K562 (cell line): Measurements from ENCODE around the gene PPP1CA. TPM values are rescaled to one million over a fixed set of nuclear protein-coding genes. Genes with fewer than 3 reads are reported as not detected.

Experiments
- ATAC-seq: fragments of 200-7000 bp; cut with Tn5 transposase; 3 replicates; pipeline ENCODE4 v1.9.1; 2020; ENCODE audit warnings: moderate library complexity
- BruUV-seq: library from RNA; stranded (reverse); fragments of 400-500 nt; replicated peaks from 2 replicates; lab custom pipeline; 2021; lab: Mats Ljungman, UMichigan
- CTCF ChIA-PET: fragments of 300-600 bp; formaldehyde crosslinking; extraction: SDS; loops from one replicate; lab custom pipeline; 2021; ENCODE audit warnings: low intra/inter-chr PET ratio; lab: Yijun Ruan, JAX
- POLR2A ChIA-PET: fragments of 300-600, 350-650 bp; sonication (Branson Sonifier 250); formaldehyde crosslinking; extraction: SDS; loops from one replicate; lab custom pipeline; 2021; ENCODE audit warnings: antibody characterized with exemption, inconsistent platforms; lab: Yijun Ruan, JAX
- DNase-seq, 4 experiments: peaks; one replicate each; pipeline versions ENCODE4 v3.0.0 to v3.0.0-alpha.2; 2011 to 2018; ENCODE audit warnings: low spot score in 3 of 4, mixed read lengths in 3 of 4; ENCODE audit errors: extremely low read depth in 1 of 4
- FAIRE-seq: peaks from 2 replicates; lab custom pipeline; 2011; peaks lifted over from hg19 to GRCh38; lab: Jason Lieb, UNC
- H2AFZ ChIP-seq: 2 replicates; pipeline ENCODE4 v1.6.0; 2011; ENCODE audit warnings: low read depth, low read length, control low read depth, inconsistent platforms
- H3K27ac ChIP-seq: fragments of 200-600 bp; 3 replicates; pipeline ENCODE4 v1.8.0; 2011; ENCODE audit warnings: low read depth, mild to moderate bottlenecking, control low read depth, inconsistent platforms, low read length, moderate library complexity, mixed read lengths; ENCODE audit errors: extremely low read depth
- H3K27me3 ChIP-seq, 2 experiments: fragments of 300-600 bp in 1 of 2; 2 replicates in 1 of 2; 3 replicates in 1 of 2; pipeline versions ENCODE4 v1.6.0 to v1.8.0; 2011; ENCODE audit warnings: inconsistent platforms in 2 of 2, low read length in 2 of 2, mild to moderate bottlenecking in 1 of 2, mixed read lengths in 1 of 2, moderate library complexity in 1 of 2; ENCODE audit not compliant: control insufficient read depth in 2 of 2, insufficient read depth in 2 of 2
- H3K36me3 ChIP-seq: fragments of 300-600 bp; 3 replicates; pipeline ENCODE4 v1.8.0; 2011; ENCODE audit warnings: mild to moderate bottlenecking, low read length, inconsistent platforms; ENCODE audit not compliant: control insufficient read depth, insufficient read depth
- H3K4me1 ChIP-seq, 2 experiments: fragments of 200-600 bp in 1 of 2; replicated peaks in 1 of 2; 2 replicates in 1 of 2; 3 replicates in 1 of 2; pipeline versions ENCODE4 v1.5.1 to v1.8.0; 2011; ENCODE audit warnings: inconsistent platforms in 2 of 2, low read length in 2 of 2, mild to moderate bottlenecking in 1 of 2, mixed read lengths in 1 of 2, moderate library complexity in 1 of 2; ENCODE audit not compliant: control insufficient read depth in 2 of 2, insufficient read depth in 2 of 2
- H3K4me2 ChIP-seq: 2 replicates; pipeline ENCODE4 v1.6.1; 2011; ENCODE audit warnings: low read length, control low read depth, inconsistent platforms, mixed read lengths; ENCODE audit not compliant: insufficient read depth
- H3K4me3 ChIP-seq: fragments of 200-600 bp; sonication (generic), shearing (Covaris generic); 2 replicates; pipeline ENCODE4 v1.5.1; 2016; ENCODE audit warnings: control low read depth, inconsistent platforms
- H3K79me2 ChIP-seq: fragments of 200-600 bp; 3 replicates; pipeline ENCODE4 v1.8.0; 2011; ENCODE audit warnings: low read length, inconsistent platforms; ENCODE audit not compliant: control insufficient read depth, insufficient read depth
- H3K9ac ChIP-seq, 2 experiments: 2 replicates each; pipeline versions ENCODE4 v1.6.0 to v1.6.1; 2011; ENCODE audit warnings: low read depth in 2 of 2, low read length in 2 of 2, control low read depth in 1 of 2, inconsistent platforms in 1 of 2, mild to moderate bottlenecking in 1 of 2, mixed read lengths in 1 of 2; ENCODE audit not compliant: insufficient read depth in 1 of 2
- H3K9me1 ChIP-seq: one replicate; pipeline ENCODE4 v1.6.0; 2011; ENCODE audit warnings: inconsistent platforms, mild to moderate bottlenecking, low read length, moderate library complexity; ENCODE audit not compliant: control insufficient read depth, insufficient read depth
- H3K9me3 ChIP-seq: replicated peaks from 2 replicates; pipeline ENCODE4 v1.5.1; 2011; ENCODE audit warnings: low read depth, low read length, inconsistent platforms; ENCODE audit not compliant: control insufficient read depth, insufficient read depth
- H4K20me1 ChIP-seq: replicated peaks from 2 replicates; pipeline ENCODE4 v1.6.1; 2011; ENCODE audit warnings: low read length, inconsistent platforms, mixed read lengths; ENCODE audit not compliant: control insufficient read depth, insufficient read depth
- ARID2 ChIP-seq: fragments of 450-650 bp; IDR thresholded peaks from 2 replicates; pipeline ENCODE4 v1.6.1; 2017; ENCODE audit warnings: antibody characterized with exemption, mild to moderate bottlenecking
- LEF1 ChIP-seq: fragments of 450-650 bp; IDR thresholded peaks from 2 replicates; pipeline ENCODE4 v1.6.1; 2016; ENCODE audit warnings: mild to moderate bottlenecking
- NR3C1 ChIP-seq: sonication (generic); formaldehyde crosslinking; IDR thresholded peaks from 2 replicates; pipeline ENCODE4 v1.8.1; 2022; ENCODE audit warnings: missing genetic modification reagents
- POLR2A ChIP-seq: fragments of 450-650 bp; conservative IDR thresholded peaks from 2 replicates; pipeline ENCODE4 v1.6.1; 2016
- POLR2G ChIP-seq: fragments of 200-400 bp; formaldehyde crosslinking; IDR thresholded peaks from 2 replicates; pipeline ENCODE4 v1.6.1; 2017; ENCODE audit warnings: low read depth, mild to moderate bottlenecking, antibody characterized with exemption, low read length, moderate library complexity
- RBFOX2 ChIP-seq: fragments of 200-400 bp; formaldehyde crosslinking; IDR thresholded peaks from 2 replicates; pipeline ENCODE4 v1.6.1; 2017; ENCODE audit warnings: low read depth, mild to moderate bottlenecking, low read length, moderate library complexity
- TFAP4 ChIP-seq: sonication (generic); formaldehyde crosslinking; IDR thresholded peaks from 2 replicates; pipeline ENCODE4 v1.8.0; 2022; ENCODE audit warnings: missing genetic modification reagents, mild to moderate bottlenecking, moderate library complexity, borderline replicate concordance
- ZNF766 ChIP-seq: fragments of 200-800 bp; sonication (Bioruptor generic); conservative IDR thresholded peaks from 2 replicates; pipeline ENCODE4 v1.6.1; 2016; ENCODE audit warnings: missing genetic modification characterization, missing compliant biosample characterization
- WGBS: fragments of 100-300 bp; shearing (Covaris generic); methylation state at CpG from one replicate; pipeline ENCODE4 v1.1.6; 2016; ENCODE audit warnings: low coverage, mixed read lengths; ENCODE audit not compliant: insufficient coverage; ENCODE audit errors: missing lambda C conversion rate; 5-methylcytosine and 5-hydroxymethylcytosine counted together
- in situ Hi-C: fragments of 300-500 bp; cut with MboI; formaldehyde crosslinking; loops from 4 replicates; pipeline ENCODE4 v1.15.0; 2018; ENCODE audit warnings: inconsistent platforms, mixed read lengths
- intact Hi-C: fragments of 100-400 bp; cut with micrococcal nuclease; formaldehyde crosslinking; loops from 2 replicates; pipeline ENCODE4 v1.14.2; 2022
- polyA plus RNA-seq, 8 experiments: library from polyadenylated mRNA; depleted of rRNA in 4 of 8; stranded (reverse) in 5 of 8; unstranded in 3 of 8; fragments of >200 nt; fragmentation: Nextera tagmentation in 2 of 8; fragmentation: Illumina TruSeq in 1 of 8; extraction: Ambion mirVana in 2 of 8; extraction: Trizol in 1 of 8; gene quantifications; 2 replicates each; pipeline versions ENCODE4 v1.2.1 to v1.2.3, GENCODE V29; 2011 to 2014; ENCODE audit warnings: inconsistent platforms in 1 of 8, missing spikeins in 1 of 8
- total RNA-seq, 7 experiments: library from RNA; depleted of rRNA in 6 of 7; stranded (reverse); fragments of >200 nt in 6 of 7; fragmentation: Illumina TruSeq in 2 of 7; extraction: Trizol in 2 of 7; gene quantifications; 2 replicates each; pipeline versions ENCODE4 v1.2.1 to v1.2.3, GENCODE V29; 2011 to 2021; ENCODE audit warnings: low replicate concordance in 1 of 7

Gene PPP1CA
- total and polyA plus RNA-seq, 9 of the 15 experiments (the other 6 are each of a cell fraction or from before 2014, with no cell fraction given): 18.2 to 242 (median 188) TPM

- H4K20me1 ChIP-seq: no peaks in the 10 kb centered on the region
- no peak overlapping the region for H3K4me2 ChIP-seq
- H3K9me1 ChIP-seq: peaks cover 4% of the 10 kb centered on the region
- ChIA-PET POLR2A (interaction anchor here (1.1 kb wide), 1 partner anchor 15 kb away, joined by 3 read pairs; no protein-coding TSS in a partner anchor), CTCF (no interaction called here)
- H3K4me3 ChIP-seq: no peak overlapping the region
- TF ChIP-seq ZNF766 (CRISPR knock-in tag): no peak
- 0 out of 2 replicates have a peak, but pooled peaks have one; percentile 6 for TF ChIP-seq POLR2G
- no peak for TF ChIP-seq ARID2
- TF ChIP-seq NR3C1 (CRISPR knock-in tag): 0 out of 2 replicates have a peak, but pooled peaks have one; percentile 24
- TF ChIP-seq TFAP4: 0 out of 2 replicates have a peak, but pooled peaks have one; percentile 28
- TF ChIP-seq RBFOX2: peak; percentile 21
- 0 out of 2 replicates have a peak, but pooled peaks have one; percentile 11 for TF ChIP-seq POLR2A
- no peak for TF ChIP-seq LEF1
- DNase-seq (no peak), FAIRE-seq (no peak), ATAC-seq (no peak)
- H3K36me3 ChIP-seq: peaks cover 88% of the 10 kb centered on the region; the same call in 2 of the 3 replicates
- peaks cover 16 to 73% of the 10 kb centered on the region in 2 experiments for H3K4me1 ChIP-seq
- H2AFZ ChIP-seq: no peak overlapping the region
- no peaks in the 10 kb centered on the region for H3K9me3 ChIP-seq
- WGBS: 95% methylated on average over 15 of the region's 26 CpGs
- in situ Hi-C loops (no loop called here), intact Hi-C loops (no loop called here)
- H3K9ac ChIP-seq: peak overlapping the region in 1 of 2 experiments; percentile 87; a peak in 2 of 4 replicates
- no peaks in the 10 kb centered on the region for H3K27me3 ChIP-seq
- no TSS peak for BruUV-seq
- H3K79me2 ChIP-seq: peaks cover 6% of the 10 kb centered on the region; the same call in 1 of the 3 replicates
- peak overlapping the region; percentile 86 for H3K27ac ChIP-seq
These were observed 33.5 kb upstream of the PPP1CA start for GRCh38 chr11:67435031-67435726.
